Breast epithelium (tissue), 4 donors: ENCODE results near the gene GUF1. TPM values are rescaled to one million over a fixed set of nuclear protein-coding genes. Genes with fewer than 3 reads are reported as not detected.

Source experiments
- DNase-seq, 2 donors: peaks; one replicate each; pipeline ENCODE4 v3.0.0-alpha.2; 2019; ENCODE audit warnings: low spot score in 2 of 2
- H3K27ac ChIP-seq, 2 donors: fragments of 200-600 bp; sonication (generic) in 1 of 2; one replicate each; pipeline ENCODE4 v1.5.1; 2016 to 2019; ENCODE audit warnings: mild to moderate bottlenecking in 1 of 2
- H3K27me3 ChIP-seq, 2 donors: fragments of 200-600 bp; sonication (generic) in 1 of 2; one replicate each; pipeline versions ENCODE4 v1.5.1 to v1.6.0; 2017 to 2019; ENCODE audit warnings: control low read depth in 1 of 2, mild to moderate bottlenecking in 1 of 2
- H3K36me3 ChIP-seq: fragments of 200-600 bp; one replicate; pipeline ENCODE4 v1.5.1; 2019
- H3K4me1 ChIP-seq, 2 donors: fragments of 200-600 bp; sonication (generic); one replicate each; pipeline ENCODE4 v1.5.1; 2016 to 2019; ENCODE audit warnings: control low read depth in 1 of 2
- H3K4me3 ChIP-seq, 3 donors: fragments of 200-600 bp; sonication (generic); 1 replicate in 2 of 3; 2 replicates in 1 of 3; pipeline ENCODE4 v1.5.1; 2016 to 2019; ENCODE audit warnings: mild to moderate bottlenecking in 3 of 3, moderate library complexity in 2 of 3
- H3K9me3 ChIP-seq, 2 donors: fragments of 200-600 bp; sonication (generic) in 1 of 2; one replicate each; pipeline ENCODE4 v1.5.1; 2016 to 2019; ENCODE audit warnings: control low read depth in 1 of 2
- POLR2A ChIP-seq: fragments of 450-650 bp; IDR thresholded peaks from one replicate; pipeline ENCODE4 v1.6.1; 2016; ENCODE audit warnings: antibody characterized with exemption, mild to moderate bottlenecking, moderate library complexity
- POLR2AphosphoS5 ChIP-seq, 3 donors: sonication (generic); formaldehyde crosslinking; IDR thresholded peaks; one replicate each; pipeline ENCODE4 v1.6.1; 2017; ENCODE audit warnings: antibody characterized with exemption in 3 of 3
- intact Hi-C: fragments of 100-400 bp; cut with DNase I; formaldehyde crosslinking; loops from one replicate; pipeline ENCODE4 v1.15.1; 2023; ENCODE audit warnings: low total_unique reads
- total RNA-seq, 3 donors: library from RNA; depleted of rRNA; stranded (reverse); fragments of >200 nt; gene quantifications; one replicate each; pipeline ENCODE4 v1.1.0, GENCODE V29; 2016
- TF ChIP-seq, protein P1 (sequence below), 3 donors: fragments of 450-650 bp; IDR thresholded peaks; one replicate each; pipeline ENCODE4 v1.5.1; 2016 to 2017; ENCODE audit warnings: antibody characterized with exemption in 3 of 3, mild to moderate bottlenecking in 3 of 3, moderate library complexity in 3 of 3

Gene GUF1
- total RNA-seq, 3 donors from 2014 or later, result 12.6 to 26.9 (median 19.0) TPM

DNA sequence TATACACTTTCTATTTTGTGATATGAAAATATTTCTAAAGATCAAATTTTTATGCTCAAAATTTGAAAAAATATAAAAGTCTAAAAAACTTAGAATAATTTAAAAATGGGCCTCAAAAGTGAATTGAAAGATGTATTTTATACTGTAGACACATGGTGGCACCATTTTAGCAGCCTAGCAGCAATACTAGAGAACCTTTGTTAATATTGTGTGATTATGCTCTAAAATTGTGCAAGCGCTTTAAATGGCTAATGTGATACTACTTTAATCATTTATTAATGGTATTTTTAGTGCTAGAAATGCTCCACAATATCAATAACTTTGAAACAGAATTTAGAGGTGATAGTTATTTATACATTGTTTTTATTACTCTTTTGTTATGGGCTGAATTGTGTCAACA lies 3.7 kb upstream of the GUF1 start:
- Histone ChIP-seq H3K9me3 (no peaks in the 10 kb centered on the region), H3K27me3 (no peaks in the 10 kb centered on the region), H3K4me1 (no peaks in the 10 kb centered on the region), H3K36me3 (no peaks in the 10 kb centered on the region), H3K4me3 (no peak overlapping the region), H3K27ac (no peak overlapping the region)
- TF ChIP-seq POLR2AphosphoS5 (IDR thresholded peaks at IDR 0.05), result no peak
- intact Hi-C loops, result no loop called here
- no peak for DNase-seq

DNA sequence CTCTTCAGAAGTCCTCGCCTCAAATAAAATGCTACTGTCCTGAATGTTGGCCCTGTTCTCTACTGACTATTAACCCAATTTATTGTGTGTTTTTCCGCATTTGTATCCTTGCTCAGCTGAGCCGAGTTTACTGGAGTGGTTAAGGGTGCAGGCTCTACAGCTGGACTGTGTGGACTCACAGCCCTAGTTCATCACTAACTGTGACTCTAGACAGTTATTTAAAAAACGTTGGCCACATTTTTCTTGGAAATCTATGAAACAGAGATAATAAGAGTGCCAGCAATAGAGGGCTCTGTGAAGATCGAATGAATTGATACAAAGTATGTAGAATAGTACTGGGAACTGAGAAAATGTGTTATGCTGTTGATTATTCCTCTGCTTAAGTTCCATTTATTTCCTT lies 2.9 kb upstream of the GUF1 start:
- DNase-seq, result no peak
- H3K4me1 ChIP-seq, result peaks cover 0 to 4% of the 10 kb centered on the region in 2 donors

DNA sequence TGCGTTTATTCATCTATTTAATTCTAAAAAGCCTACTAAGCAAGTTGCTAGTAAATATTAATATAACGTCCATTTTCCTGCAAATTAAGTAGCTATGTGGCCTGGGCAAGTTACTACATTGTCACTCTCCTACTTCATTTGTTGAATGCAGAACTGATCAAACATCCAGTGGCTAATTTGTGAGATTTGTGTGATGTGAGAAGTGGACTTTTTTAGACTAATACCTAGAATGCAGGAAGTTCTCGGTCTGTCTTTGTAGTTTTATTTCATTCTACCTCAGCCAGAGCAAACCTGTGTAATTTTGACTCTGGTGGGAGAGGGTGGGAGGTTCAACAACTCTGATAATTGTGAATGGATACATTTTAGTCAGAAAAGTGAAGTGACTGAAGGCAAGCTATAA lies 840 bp downstream of the GUF1 start:
- Histone ChIP-seq H3K27ac (peak overlapping the region; percentile 90 to 94), H3K9me3 (no peaks in the 10 kb centered on the region), H3K4me3 (peak overlapping the region; percentile 69 to 94 (median 86)), H3K36me3 (no peaks in the 10 kb centered on the region), H3K4me1 (peaks cover 0 to 4% of the 10 kb centered on the region in 2 donors), H3K27me3 (no peaks in the 10 kb centered on the region)
- no peak for DNase-seq
- intact Hi-C loops, result no loop called here
- TF ChIP-seq POLR2AphosphoS5 (IDR thresholded peaks at IDR 0.05) (no peak), POLR2A (no peak)
- TF ChIP-seq, protein P1, sequence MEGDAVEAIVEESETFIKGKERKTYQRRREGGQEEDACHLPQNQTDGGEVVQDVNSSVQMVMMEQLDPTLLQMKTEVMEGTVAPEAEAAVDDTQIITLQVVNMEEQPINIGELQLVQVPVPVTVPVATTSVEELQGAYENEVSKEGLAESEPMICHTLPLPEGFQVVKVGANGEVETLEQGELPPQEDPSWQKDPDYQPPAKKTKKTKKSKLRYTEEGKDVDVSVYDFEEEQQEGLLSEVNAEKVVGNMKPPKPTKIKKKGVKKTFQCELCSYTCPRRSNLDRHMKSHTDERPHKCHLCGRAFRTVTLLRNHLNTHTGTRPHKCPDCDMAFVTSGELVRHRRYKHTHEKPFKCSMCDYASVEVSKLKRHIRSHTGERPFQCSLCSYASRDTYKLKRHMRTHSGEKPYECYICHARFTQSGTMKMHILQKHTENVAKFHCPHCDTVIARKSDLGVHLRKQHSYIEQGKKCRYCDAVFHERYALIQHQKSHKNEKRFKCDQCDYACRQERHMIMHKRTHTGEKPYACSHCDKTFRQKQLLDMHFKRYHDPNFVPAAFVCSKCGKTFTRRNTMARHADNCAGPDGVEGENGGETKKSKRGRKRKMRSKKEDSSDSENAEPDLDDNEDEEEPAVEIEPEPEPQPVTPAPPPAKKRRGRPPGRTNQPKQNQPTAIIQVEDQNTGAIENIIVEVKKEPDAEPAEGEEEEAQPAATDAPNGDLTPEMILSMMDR (IDR thresholded peaks at IDR 0.05), result no peak

More for the DNA sequence above, 2.9 kb upstream of the GUF1 start:
- no peak for TF ChIP-seq POLR2AphosphoS5 (IDR thresholded peaks at IDR 0.05)
- TF ChIP-seq POLR2A, result no peak
- TF ChIP-seq, protein P1 (IDR thresholded peaks at IDR 0.05), result no peak
- H3K9me3 ChIP-seq, result no peaks in the 10 kb centered on the region
- no peak overlapping the region for H3K4me3 ChIP-seq
- intact Hi-C loops, result no loop called here
- H3K27me3 ChIP-seq, result no peaks in the 10 kb centered on the region
- no peak overlapping the region for H3K27ac ChIP-seq
- H3K36me3 ChIP-seq, result no peaks in the 10 kb centered on the region

DNA sequence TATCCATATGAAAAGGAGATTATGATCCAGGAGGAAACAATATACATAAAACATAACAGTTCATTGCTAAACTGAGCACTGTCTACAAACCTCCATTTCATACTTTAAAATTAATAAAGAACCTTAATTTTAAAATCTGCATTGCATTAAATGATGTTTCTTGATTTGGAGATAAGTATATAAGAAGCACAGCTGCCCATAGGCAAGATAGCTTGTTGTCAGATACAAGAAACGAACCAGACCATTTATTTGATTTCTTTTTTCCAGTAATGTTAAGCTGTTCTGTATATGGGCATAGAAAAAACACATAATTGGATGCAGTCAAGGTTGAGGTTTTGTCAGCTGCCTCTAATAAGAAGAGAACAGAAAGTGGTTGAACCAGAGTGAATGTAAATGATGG lies 6.4 kb downstream of the GUF1 start:
- intact Hi-C loops, result no loop called here
- Histone ChIP-seq H3K27me3 (no peaks in the 10 kb centered on the region), H3K9me3 (no peaks in the 10 kb centered on the region), H3K36me3 (peaks cover 2% of the 10 kb centered on the region), H3K4me3 (no peak overlapping the region), H3K27ac (no peak overlapping the region), H3K4me1 (peaks cover 0 to 4% of the 10 kb centered on the region in 2 donors)
- no peak for DNase-seq
- TF ChIP-seq, protein P1 (IDR thresholded peaks at IDR 0.05), result no peak
- TF ChIP-seq POLR2AphosphoS5 (IDR thresholded peaks at IDR 0.05) (no peak), POLR2A (no peak)

DNA sequence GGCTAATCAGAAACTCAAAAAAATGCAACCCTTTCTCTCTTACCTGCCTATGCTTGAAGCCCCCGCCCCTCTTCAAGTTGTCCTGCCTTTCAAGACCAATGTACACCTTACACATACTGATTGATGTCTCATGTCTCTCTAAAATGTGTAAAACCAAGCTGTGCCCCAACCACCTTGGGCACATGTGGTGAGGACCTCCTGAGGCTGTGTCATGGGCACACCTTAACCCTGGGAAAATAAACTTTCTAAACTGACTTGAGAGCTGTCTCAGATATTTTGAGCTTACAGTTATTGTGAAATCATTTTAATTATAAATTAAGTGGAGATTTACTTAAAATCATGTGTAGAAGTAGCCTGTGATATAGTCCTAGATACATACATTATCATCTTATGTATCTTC lies 22.2 kb downstream of the GUF1 start:
- no peak for TF ChIP-seq POLR2A
- TF ChIP-seq POLR2AphosphoS5 (IDR thresholded peaks at IDR 0.05), result no peak
- TF ChIP-seq, protein P1 (IDR thresholded peaks at IDR 0.05), result no peak
- no peak for DNase-seq
- Histone ChIP-seq H3K27me3 (no peaks in the 10 kb centered on the region), H3K4me1 (no peaks in the 10 kb centered on the region), H3K27ac (no peak overlapping the region), H3K9me3 (no peaks in the 10 kb centered on the region), H3K4me3 (no peak overlapping the region), H3K36me3 (no peaks in the 10 kb centered on the region)
- intact Hi-C loops, result no loop called here

DNA sequence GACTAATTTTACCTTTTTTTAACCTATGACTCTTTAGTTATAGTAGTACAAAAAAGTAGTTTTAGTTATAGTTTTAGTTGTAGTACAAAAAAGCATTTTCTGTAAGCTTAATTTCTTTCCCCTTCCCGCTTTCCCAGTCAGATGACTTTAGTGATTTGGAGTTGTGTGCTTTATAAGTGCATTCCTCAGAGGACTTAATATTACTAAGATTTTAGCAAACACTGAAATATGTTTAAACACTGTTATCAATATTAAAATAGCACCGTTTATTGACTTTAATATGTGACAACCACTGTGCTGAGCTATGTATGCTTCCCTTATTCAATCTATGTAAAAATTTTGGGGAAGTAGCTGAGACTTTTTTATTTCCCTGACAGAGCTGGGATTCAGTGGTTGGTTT lies 22.8 kb downstream of the GUF1 start:
- intact Hi-C loops, result no loop called here
- no peak overlapping the region for H3K4me3 ChIP-seq
- H3K9me3 ChIP-seq, result no peaks in the 10 kb centered on the region
- no peaks in the 10 kb centered on the region for H3K4me1 ChIP-seq
- no peak overlapping the region for H3K27ac ChIP-seq
- no peak for TF ChIP-seq POLR2A
- TF ChIP-seq POLR2AphosphoS5 (IDR thresholded peaks at IDR 0.05), result no peak
- TF ChIP-seq, protein P1 (IDR thresholded peaks at IDR 0.05), result no peak
- H3K36me3 ChIP-seq, result no peaks in the 10 kb centered on the region
- no peak for DNase-seq
- no peaks in the 10 kb centered on the region for H3K27me3 ChIP-seq
